HCT116 (cell line): ENCODE measurements around the gene OR5D16. TPM values are rescaled to one million over a fixed set of nuclear protein-coding genes. Genes with fewer than 3 reads are reported as not detected.
"Not testable (repeated sequence)": the region's sequence is repeated elsewhere in the genome, so short reads cannot be mapped to it uniquely, and the experiment has no call there.

Source experiments
- ATAC-seq: fragments of 200-7000 bp; cut with Tn5 transposase; 2 replicates; pipeline ENCODE4 v1.9.1; 2020; ENCODE audit warnings: mild to moderate bottlenecking, moderate library complexity
- BruUV-seq: library from RNA; stranded (reverse); fragments of 400-500 nt; replicated peaks from 2 replicates; lab custom pipeline; 2021; lab: Mats Ljungman, UMichigan
- CTCF ChIA-PET: fragments of 300-600 bp; sonication (Branson Sonifier 250); formaldehyde crosslinking; loops from one replicate; lab custom pipeline; 2021; ENCODE audit warnings: antibody characterized with exemption; lab: Charles Lee
- POLR2A ChIA-PET: fragments of 300-600, 350-600 bp; sonication (Branson Sonifier 250); formaldehyde crosslinking; loops from one replicate; lab custom pipeline; 2021; ENCODE audit warnings: antibody characterized with exemption; lab: Charles Lee
- RAD21 ChIA-PET, 2 experiments: fragments of 300-600 bp; sonication (Branson Sonifier 250); formaldehyde crosslinking; loops; one replicate each; lab custom pipeline; 2023; ENCODE audit warnings: low total read pairs in 2 of 2; ENCODE audit not compliant: uncharacterized antibody in 2 of 2, unreplicated experiment in 2 of 2, low non-redundant PET in 1 of 2; lab: Charles Lee
- DNase-seq: peaks from one replicate; pipeline ENCODE4 v3.0.0-alpha.2; 2010; ENCODE audit warnings: low read depth, low spot score
- H2AFZ ChIP-seq: fragments of 200-600 bp; shearing (Covaris generic), sonication (generic); 2 replicates; pipeline ENCODE4 v1.6.1; 2017; ENCODE audit warnings: low read depth, mixed run types, mixed read lengths, antibody characterized with exemption, low read length; ENCODE audit not compliant: poor library complexity, severe bottlenecking
- H3K27ac ChIP-seq: 2 replicates; pipeline ENCODE4 v1.5.1; 2012; ENCODE audit warnings: low read depth, low read length
- H3K27me3 ChIP-seq: fragments of 200-600 bp; sonication (generic); 2 replicates; pipeline ENCODE4 v1.6.1; 2016; ENCODE audit warnings: mixed run types, low read length, mixed read lengths; ENCODE audit not compliant: insufficient read depth
- H3K36me3 ChIP-seq, 2 experiments: fragments of 200-500 bp in 1 of 2; fragments of 200-600 bp in 1 of 2; sonication (Bioruptor generic) in 1 of 2; sonication (generic) in 1 of 2; 2 replicates each; pipeline versions ENCODE4 v1.5.1 to v1.6.1; 2014 to 2016; ENCODE audit warnings: low read length in 2 of 2, inconsistent platforms in 1 of 2, mixed read lengths in 1 of 2, mixed run types in 1 of 2; ENCODE audit not compliant: insufficient read depth in 2 of 2, control insufficient read depth in 1 of 2
- H3K4me1 ChIP-seq, 2 experiments: fragments of 200-600 bp in 1 of 2; sonication (generic) in 1 of 2; 2 replicates each; pipeline versions ENCODE4 v1.5.1 to v1.6.1; 2012 to 2017; ENCODE audit warnings: low read length in 2 of 2, inconsistent platforms in 1 of 2, mild to moderate bottlenecking in 1 of 2, mixed read lengths in 1 of 2, mixed run types in 1 of 2, moderate library complexity in 1 of 2; ENCODE audit not compliant: insufficient read depth in 2 of 2, control insufficient read depth in 1 of 2
- H3K4me2 ChIP-seq: fragments of 200-600 bp; sonication (generic); 2 replicates; pipeline ENCODE4 v1.6.1; 2017; ENCODE audit warnings: mixed run types, low read length, mixed read lengths
- H3K4me3 ChIP-seq, 2 experiments: fragments of 200-600 bp in 1 of 2; sonication (generic) in 1 of 2; replicated peaks in 1 of 2; 2 replicates each; pipeline ENCODE4 v1.5.1; 2011 to 2016; ENCODE audit warnings: low read length in 2 of 2, control low read depth in 1 of 2, low read depth in 1 of 2, mild to moderate bottlenecking in 1 of 2, mixed read lengths in 1 of 2, mixed run types in 1 of 2
- H3K79me2 ChIP-seq: fragments of 200-600 bp; sonication (generic); 2 replicates; pipeline ENCODE4 v1.6.1; 2017; ENCODE audit warnings: mild to moderate bottlenecking, mixed run types, low read length, moderate library complexity, mixed read lengths; ENCODE audit not compliant: insufficient read depth
- H3K9ac ChIP-seq: fragments of 200-600 bp; sonication (generic); 2 replicates; pipeline ENCODE4 v1.6.1; 2016; ENCODE audit warnings: low read length, mixed read lengths
- H3K9me2 ChIP-seq: fragments of 200-600 bp; sonication (generic), shearing (Covaris generic); 2 replicates; pipeline ENCODE4 v1.6.1; 2017; ENCODE audit warnings: mixed run types, mild to moderate bottlenecking, moderate library complexity; ENCODE audit not compliant: insufficient read depth
- H3K9me3 ChIP-seq, 2 experiments: fragments of 200-500 bp in 1 of 2; fragments of 200-600 bp in 1 of 2; sonication (Bioruptor generic) in 1 of 2; sonication (generic) in 1 of 2; 2 replicates each; pipeline ENCODE4 v1.6.1; 2014 to 2017; ENCODE audit warnings: low read length in 2 of 2, mixed read lengths in 2 of 2, inconsistent platforms in 1 of 2, low read depth in 1 of 2, mild to moderate bottlenecking in 1 of 2, mixed run types in 1 of 2, moderate library complexity in 1 of 2; ENCODE audit not compliant: control insufficient read depth in 1 of 2, insufficient read depth in 1 of 2
- H4K20me1 ChIP-seq: fragments of 200-600 bp; sonication (generic), shearing (Covaris generic); 2 replicates; pipeline ENCODE4 v1.6.1; 2017; ENCODE audit warnings: mixed run types, mild to moderate bottlenecking, moderate library complexity; ENCODE audit not compliant: insufficient read depth
- intact Hi-C: fragments of 100-400 bp; cut with micrococcal nuclease; formaldehyde crosslinking; loops from 2 replicates; pipeline ENCODE4 v1.10.0; 2022
- total RNA-seq: library from RNA; stranded (reverse); gene quantifications from one replicate; pipeline ENCODE4 v1.2.1, GENCODE V29; 2021; ENCODE audit not compliant: unreplicated experiment

OR5D16 gene
- total RNA-seq, 1 experiment from 2014 or later, result not detected

DNA sequence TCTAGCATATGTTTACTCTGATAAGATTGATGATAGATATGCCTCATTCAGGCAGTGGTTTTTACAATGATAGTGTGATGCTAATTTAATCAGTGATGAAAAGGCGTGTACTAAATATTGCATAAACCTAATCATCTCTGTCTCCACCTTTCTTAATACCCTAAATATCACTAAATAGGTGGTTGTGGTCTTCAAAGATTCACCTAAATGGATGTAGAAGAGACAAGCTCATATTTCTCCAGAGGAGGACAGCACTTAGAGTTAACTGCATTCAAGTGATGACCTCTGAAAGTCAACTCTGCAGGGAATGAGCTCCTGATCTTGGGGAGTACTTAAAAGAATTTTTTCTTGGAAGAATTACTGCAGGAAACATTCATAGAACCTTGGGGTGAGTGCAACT, 44.4 kb downstream of the OR5D16 start, which contains the start of gene TRIM51:
Gene TRIM51, plus strand, starts transcription at position 301 of the 400 bp plus-strand sequence. CDS start 2,132 bp downstream, outside the sequence.
- intact Hi-C loops, H4K20me1 ChIP-seq, H3K9ac ChIP-seq, DNase-seq, H3K79me2 ChIP-seq, H3K9me2 ChIP-seq, H3K27ac ChIP-seq, BruUV-seq, RAD21 ChIA-PET, CTCF ChIA-PET, POLR2A ChIA-PET, H3K9me3 ChIP-seq, ATAC-seq, H2AFZ ChIP-seq, H3K27me3 ChIP-seq, H3K4me2 ChIP-seq, H3K36me3 ChIP-seq, H3K4me3 ChIP-seq, H3K4me1 ChIP-seq: not testable (repeated sequence)

DNA sequence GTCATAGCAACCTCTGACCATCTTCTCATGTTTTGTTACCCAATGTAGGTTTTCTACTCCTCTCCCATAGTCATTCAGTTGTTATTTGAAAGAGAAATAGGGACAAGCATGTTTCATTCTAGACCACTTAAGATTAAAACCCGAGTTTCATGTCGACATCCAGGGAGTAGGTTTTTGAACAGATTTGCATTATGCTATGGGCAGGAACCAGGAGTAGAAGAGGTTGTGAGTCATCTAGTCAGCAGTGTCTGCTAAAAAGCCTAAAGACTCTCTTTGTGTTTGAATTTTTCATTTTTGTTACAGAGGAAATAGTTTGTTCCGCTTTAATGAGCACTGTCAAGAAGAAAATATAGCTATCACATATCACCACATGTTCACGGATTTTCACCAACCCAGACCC, 46.4 kb downstream of the OR5D16 start:
- H2AFZ ChIP-seq, H3K79me2 ChIP-seq, H3K27ac ChIP-seq, POLR2A ChIA-PET, H3K4me2 ChIP-seq, H3K9me3 ChIP-seq, CTCF ChIA-PET, ATAC-seq, H3K36me3 ChIP-seq, H3K4me1 ChIP-seq, intact Hi-C loops, H4K20me1 ChIP-seq, H3K9me2 ChIP-seq, DNase-seq, H3K4me3 ChIP-seq, BruUV-seq, H3K9ac ChIP-seq, RAD21 ChIA-PET, H3K27me3 ChIP-seq: not testable (repeated sequence)

DNA sequence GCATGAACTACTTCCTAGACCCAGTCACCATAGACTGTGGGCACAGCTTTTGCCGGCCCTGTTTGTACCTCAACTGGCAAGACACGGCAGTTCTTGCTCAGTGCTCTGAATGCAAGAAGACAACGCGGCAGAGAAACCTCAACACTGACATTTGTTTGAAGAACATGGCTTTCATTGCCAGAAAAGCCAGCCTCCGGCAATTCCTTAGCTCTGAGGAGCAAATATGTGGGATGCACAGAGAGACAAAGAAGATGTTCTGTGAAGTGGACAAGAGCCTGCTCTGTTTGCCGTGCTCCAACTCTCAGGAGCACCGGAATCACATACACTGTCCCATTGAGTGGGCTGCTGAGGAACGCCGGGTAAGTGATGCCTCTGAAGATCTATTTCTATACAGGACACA, 46.9 kb downstream of the OR5D16 start:
- CTCF ChIA-PET, POLR2A ChIA-PET, BruUV-seq, H3K27ac ChIP-seq, RAD21 ChIA-PET, H3K36me3 ChIP-seq, H3K27me3 ChIP-seq, H3K9me3 ChIP-seq, H3K4me1 ChIP-seq, ATAC-seq, H3K4me2 ChIP-seq, intact Hi-C loops, H3K9ac ChIP-seq, H3K4me3 ChIP-seq, DNase-seq, H4K20me1 ChIP-seq, H2AFZ ChIP-seq, H3K9me2 ChIP-seq, H3K79me2 ChIP-seq: not testable (repeated sequence)

Other genes starting within 250 kb of the OR5D16 start
- gene OR4C11, start 231.1 kb upstream of the OR5D16 start, total RNA-seq, result not detected
- gene OR4P4, start 203.6 kb upstream of the OR5D16 start, total RNA-seq, result not detected
- not detected for gene OR4S2, start 190.4 kb upstream of the OR5D16 start, total RNA-seq
- not detected for gene OR4C6, start 176.6 kb upstream of the OR5D16 start, total RNA-seq
- not detected for gene OR5D13, start 65.3 kb upstream of the OR5D16 start, total RNA-seq
- not detected for gene OR5D14, start 43.2 kb upstream of the OR5D16 start, total RNA-seq
- gene OR5L1, start 27.4 kb upstream of the OR5D16 start, total RNA-seq, result not detected
- not detected for gene OR5D18, start 19.1 kb upstream of the OR5D16 start, total RNA-seq
- gene OR5L2, start 11.5 kb upstream of the OR5D16 start, total RNA-seq, result not detected
- gene TRIM51, start 44.5 kb downstream of the OR5D16 start, total RNA-seq, result not detected
- gene OR5W2, start 75.8 kb downstream of the OR5D16 start, total RNA-seq, result not detected
- gene OR5I1, start 97.6 kb downstream of the OR5D16 start, total RNA-seq, result not detected
- not detected for gene OR10AG1, start 131.2 kb downstream of the OR5D16 start, total RNA-seq
- gene OR5F1, start 155.9 kb downstream of the OR5D16 start, total RNA-seq, result not detected
- not detected for gene OR5AS1, start 188.9 kb downstream of the OR5D16 start, total RNA-seq